CD14-positive monocyte (primary cell): Measurements from ENCODE around the gene GPR39. TPM values are rescaled to one million over a fixed set of nuclear protein-coding genes. Genes with fewer than 3 reads are reported as not detected.

ENCODE experiments used
- DNase-seq, 3 donors: peaks; one replicate each; pipeline ENCODE4 v3.0.0-alpha.2; 2011 to 2022
- H2AFZ ChIP-seq: 2 replicates; pipeline ENCODE4 v1.6.0; 2012; ENCODE audit warnings: mild to moderate bottlenecking, low read depth, low read length, inconsistent platforms; ENCODE audit not compliant: insufficient read depth, poor library complexity, severe bottlenecking
- H3K27ac ChIP-seq, 2 donors: 1 replicate in 1 of 2; 2 replicates in 1 of 2; pipeline ENCODE4 v1.5.1; 2012 to 2013; ENCODE audit warnings: low read length in 2 of 2, control low read depth in 1 of 2, inconsistent platforms in 1 of 2, low read depth in 1 of 2, mild to moderate bottlenecking in 1 of 2
- H3K27me3 ChIP-seq, 2 donors: one replicate each; pipeline versions ENCODE4 v1.6.0 to v1.6.1; 2011 to 2013; ENCODE audit warnings: low read length in 2 of 2; ENCODE audit not compliant: control insufficient read depth in 2 of 2, insufficient read depth in 2 of 2
- H3K36me3 ChIP-seq, 2 donors: replicated peaks in 1 of 2; 1 replicate in 1 of 2; 2 replicates in 1 of 2; pipeline versions ENCODE4 v1.5.1 to v1.6.1; 2012 to 2013; ENCODE audit warnings: low read length in 2 of 2, control low read depth in 1 of 2, inconsistent platforms in 1 of 2, mild to moderate bottlenecking in 1 of 2; ENCODE audit not compliant: insufficient read depth in 2 of 2, control insufficient read depth in 1 of 2
- H3K4me1 ChIP-seq, 2 donors: 1 replicate in 1 of 2; 2 replicates in 1 of 2; pipeline versions ENCODE4 v1.5.1 to v1.6.1; 2012 to 2013; ENCODE audit warnings: low read length in 2 of 2, control low read depth in 1 of 2, inconsistent platforms in 1 of 2, mild to moderate bottlenecking in 1 of 2, moderate library complexity in 1 of 2; ENCODE audit not compliant: insufficient read depth in 2 of 2, control insufficient read depth in 1 of 2
- H3K4me2 ChIP-seq: replicated peaks from 2 replicates; pipeline ENCODE3; 2012; ENCODE audit warnings: low read length, moderate library complexity, mild to moderate bottlenecking; ENCODE audit not compliant: poor library complexity, severe bottlenecking; ENCODE audit errors: extremely low read depth
- H3K4me3 ChIP-seq, 3 experiments: fragments of 200-600 bp in 1 of 3; sonication (generic) in 1 of 3; replicated peaks in 1 of 3; 1 replicate in 2 of 3; 2 replicates in 1 of 3; pipeline ENCODE4 v1.5.1; 2011 to 2013; ENCODE audit warnings: low read length in 3 of 3, mild to moderate bottlenecking in 3 of 3, control low read depth in 2 of 3, low read depth in 2 of 3, inconsistent platforms in 1 of 3, moderate library complexity in 1 of 3
- H3K79me2 ChIP-seq: 2 replicates; pipeline ENCODE4 v1.6.0; 2012; ENCODE audit warnings: mild to moderate bottlenecking, control low read depth, inconsistent platforms, low read length, moderate library complexity; ENCODE audit not compliant: insufficient read depth
- H3K9ac ChIP-seq: 2 replicates; pipeline ENCODE4 v1.6.0; 2017; ENCODE audit warnings: low read length, mild to moderate bottlenecking; ENCODE audit not compliant: insufficient read depth, poor library complexity, severe bottlenecking
- H3K9me3 ChIP-seq, 2 donors: replicated peaks in 1 of 2; 1 replicate in 1 of 2; 2 replicates in 1 of 2; pipeline versions ENCODE4 v1.5.1 to v1.6.1; 2012 to 2013; ENCODE audit warnings: low read length in 2 of 2, control low read depth in 1 of 2; ENCODE audit not compliant: control insufficient read depth in 1 of 2, insufficient read depth in 1 of 2
- H4K20me1 ChIP-seq: 2 replicates; pipeline ENCODE4 v1.6.0; 2012; ENCODE audit warnings: mild to moderate bottlenecking, low read length, control low read depth, moderate library complexity; ENCODE audit not compliant: insufficient read depth
- H3K27ac Mint-ChIP-seq, 7 donors: one replicate each; pipeline ENCODE4 v1.8.0; 2020; ENCODE audit warnings: mild to moderate bottlenecking in 7 of 7, mixed read lengths in 7 of 7, moderate library complexity in 6 of 7, inconsistent platforms in 2 of 7
- H3K27me3 Mint-ChIP-seq, 3 donors: one replicate each; pipeline ENCODE4 v1.8.0; 2021 to 2022; ENCODE audit warnings: low read depth in 3 of 3, mild to moderate bottlenecking in 3 of 3, mixed read lengths in 3 of 3, moderate library complexity in 3 of 3, inconsistent platforms in 1 of 3
- H3K36me3 Mint-ChIP-seq, 2 donors: one replicate each; pipeline ENCODE4 v1.8.0; 2020; ENCODE audit warnings: mixed read lengths in 2 of 2, inconsistent platforms in 1 of 2, mild to moderate bottlenecking in 1 of 2
- H3K4me1 Mint-ChIP-seq: one replicate; pipeline ENCODE4 v1.8.0; 2020; ENCODE audit warnings: mild to moderate bottlenecking, mixed read lengths
- H3K4me3 Mint-ChIP-seq, 2 donors: one replicate each; pipeline ENCODE4 v1.8.0; 2020; ENCODE audit warnings: mild to moderate bottlenecking in 2 of 2, mixed read lengths in 2 of 2, moderate library complexity in 1 of 2
- H3K9me3 Mint-ChIP-seq, 7 donors: one replicate each; pipeline ENCODE4 v1.8.0; 2020 to 2022; ENCODE audit warnings: mixed read lengths in 7 of 7, mild to moderate bottlenecking in 6 of 7, moderate library complexity in 6 of 7, inconsistent platforms in 2 of 7
- WGBS: methylation state at CpG from one replicate; pipeline ENCODE4 v1.1.5; 2013; ENCODE audit warnings: missing lambda C conversion rate; ENCODE audit not compliant: insufficient coverage; 5-methylcytosine and 5-hydroxymethylcytosine counted together
- intact Hi-C, 2 donors: fragments of 100-400 bp; cut with micrococcal nuclease; formaldehyde crosslinking; loops; one replicate each; pipeline versions ENCODE4 v1.15.0 to v1.15.1; 2023
- polyA plus RNA-seq, 3 donors: library from polyadenylated mRNA; depleted of rRNA in 1 of 3; unstranded in 2 of 3; stranded (reverse) in 1 of 3; fragments of 300-500 nt in 2 of 3; fragments of >200 nt in 1 of 3; fragmentation: Illumina TruSeq in 2 of 3; gene quantifications; 1 replicate in 2 of 3; 2 replicates in 1 of 3; pipeline ENCODE4 v1.2.3, GENCODE V29; 2012 to 2021
- TF ChIP-seq, protein P1 (sequence below): fragments of 200-600 bp; IDR thresholded peaks from one replicate; pipeline ENCODE4 v1.8.0; 2022; ENCODE audit warnings: antibody characterized with exemption, mild to moderate bottlenecking

Gene GPR39
- polyA plus RNA-seq, 3 donors, result 0.12 TPM; not detected in 2

DNA sequence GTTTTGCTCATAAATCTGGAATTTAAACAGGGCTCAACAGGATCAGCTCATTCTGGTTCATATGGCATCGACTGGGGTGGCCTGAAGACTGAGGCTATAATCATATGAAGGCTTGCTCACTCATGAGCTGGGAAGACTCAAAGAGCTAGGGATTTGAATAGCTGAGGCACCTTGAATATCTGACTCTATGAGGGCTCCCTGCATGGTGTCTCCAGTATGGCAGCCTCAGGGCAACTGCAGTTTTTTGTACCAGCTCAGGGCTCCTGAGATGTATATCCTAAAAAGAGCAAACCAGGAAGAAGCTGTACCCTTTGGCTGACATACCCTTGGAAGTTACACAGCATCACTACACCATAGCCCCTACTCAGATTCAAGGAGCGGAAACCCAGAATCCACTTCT is 15.3 kb upstream of the GPR39 start:
- Histone ChIP-seq H3K9me3 (no peaks in the 10 kb centered on the region), H4K20me1 (no peaks in the 10 kb centered on the region), H3K4me2 (no peak overlapping the region), H3K27ac (no peak overlapping the region), H3K4me1 (peaks cover 5 to 6% of the 10 kb centered on the region in 2 donors), H3K4me3 (no peak overlapping the region), H2AFZ (no peak overlapping the region), H3K27me3 (no peaks in the 10 kb centered on the region), H3K9ac (no peak overlapping the region), H3K36me3 (no peaks in the 10 kb centered on the region), H3K79me2 (no peaks in the 10 kb centered on the region)
- TF ChIP-seq, protein P1, sequence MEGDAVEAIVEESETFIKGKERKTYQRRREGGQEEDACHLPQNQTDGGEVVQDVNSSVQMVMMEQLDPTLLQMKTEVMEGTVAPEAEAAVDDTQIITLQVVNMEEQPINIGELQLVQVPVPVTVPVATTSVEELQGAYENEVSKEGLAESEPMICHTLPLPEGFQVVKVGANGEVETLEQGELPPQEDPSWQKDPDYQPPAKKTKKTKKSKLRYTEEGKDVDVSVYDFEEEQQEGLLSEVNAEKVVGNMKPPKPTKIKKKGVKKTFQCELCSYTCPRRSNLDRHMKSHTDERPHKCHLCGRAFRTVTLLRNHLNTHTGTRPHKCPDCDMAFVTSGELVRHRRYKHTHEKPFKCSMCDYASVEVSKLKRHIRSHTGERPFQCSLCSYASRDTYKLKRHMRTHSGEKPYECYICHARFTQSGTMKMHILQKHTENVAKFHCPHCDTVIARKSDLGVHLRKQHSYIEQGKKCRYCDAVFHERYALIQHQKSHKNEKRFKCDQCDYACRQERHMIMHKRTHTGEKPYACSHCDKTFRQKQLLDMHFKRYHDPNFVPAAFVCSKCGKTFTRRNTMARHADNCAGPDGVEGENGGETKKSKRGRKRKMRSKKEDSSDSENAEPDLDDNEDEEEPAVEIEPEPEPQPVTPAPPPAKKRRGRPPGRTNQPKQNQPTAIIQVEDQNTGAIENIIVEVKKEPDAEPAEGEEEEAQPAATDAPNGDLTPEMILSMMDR, result no peak
- DNase-seq, result no peak
- Mint-ChIP-seq H3K4me3 (no peak overlapping the region), H3K36me3 (no peaks in the 10 kb centered on the region), H3K27me3 (peaks cover 5 to 10% (median 5%) of the 10 kb centered on the region in 3 donors), H3K4me1 (peaks cover 6% of the 10 kb centered on the region), H3K9me3 (peaks cover 0 to 6% (median 3%) of the 10 kb centered on the region in 7 donors), H3K27ac (no peak overlapping the region)
- 89% methylated on average over 1 of the region's 2 CpGs for WGBS
- intact Hi-C loops, result no loop called here

DNA sequence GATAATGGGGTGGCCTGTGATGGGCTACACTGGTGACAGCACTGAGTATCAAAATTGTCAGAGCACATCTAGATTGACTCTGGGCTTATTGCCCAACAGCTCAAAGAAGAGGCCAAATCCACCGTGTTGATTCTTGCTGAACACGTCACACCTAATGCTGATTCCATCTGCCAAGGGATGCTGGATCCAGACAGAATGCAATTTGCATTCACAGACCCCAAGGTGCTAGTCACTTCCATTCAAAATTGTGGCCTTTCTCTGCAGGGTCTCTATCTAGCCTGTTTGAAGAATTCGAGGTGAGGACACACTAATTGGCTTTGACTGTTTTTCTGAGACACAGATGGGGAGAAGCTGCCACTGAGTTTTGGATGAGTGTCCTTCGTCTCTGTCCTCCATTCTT is 13.5 kb upstream of the GPR39 start:
- Mint-ChIP-seq H3K36me3 (no peaks in the 10 kb centered on the region), H3K9me3 (peaks cover 0 to 6% (median 3%) of the 10 kb centered on the region in 7 donors), H3K4me1 (peaks cover 6% of the 10 kb centered on the region), H3K4me3 (no peak overlapping the region), H3K27me3 (peaks cover 5 to 10% (median 5%) of the 10 kb centered on the region in 3 donors), H3K27ac (no peak overlapping the region)
- no peak overlapping the region for H3K27ac ChIP-seq
- TF ChIP-seq, protein P1, result no peak
- H3K4me3 ChIP-seq, result no peak overlapping the region
- H3K4me2 ChIP-seq, result no peak overlapping the region
- no peaks in the 10 kb centered on the region for H3K36me3 ChIP-seq
- H3K27me3 ChIP-seq, result no peaks in the 10 kb centered on the region
- intact Hi-C loops, result no loop called here
- 70% methylated on average over 3 of the region's 4 CpGs for WGBS
- H2AFZ ChIP-seq, result no peak overlapping the region
- no peak overlapping the region for H3K9ac ChIP-seq
- H4K20me1 ChIP-seq, result no peaks in the 10 kb centered on the region
- no peak for DNase-seq
- no peaks in the 10 kb centered on the region for H3K79me2 ChIP-seq
- no peaks in the 10 kb centered on the region for H3K9me3 ChIP-seq
- H3K4me1 ChIP-seq, result peaks cover 5 to 6% of the 10 kb centered on the region in 2 donors
